ENCODE data around the gene CRTC1. TPM values are rescaled to one million over a fixed set of nuclear protein-coding genes. Genes with fewer than 3 reads are reported as not detected.

Gene CRTC1
- polyA plus RNA-seq, 4 donors, result 5.8 to 20.7 (median 6.7) TPM

DNA sequence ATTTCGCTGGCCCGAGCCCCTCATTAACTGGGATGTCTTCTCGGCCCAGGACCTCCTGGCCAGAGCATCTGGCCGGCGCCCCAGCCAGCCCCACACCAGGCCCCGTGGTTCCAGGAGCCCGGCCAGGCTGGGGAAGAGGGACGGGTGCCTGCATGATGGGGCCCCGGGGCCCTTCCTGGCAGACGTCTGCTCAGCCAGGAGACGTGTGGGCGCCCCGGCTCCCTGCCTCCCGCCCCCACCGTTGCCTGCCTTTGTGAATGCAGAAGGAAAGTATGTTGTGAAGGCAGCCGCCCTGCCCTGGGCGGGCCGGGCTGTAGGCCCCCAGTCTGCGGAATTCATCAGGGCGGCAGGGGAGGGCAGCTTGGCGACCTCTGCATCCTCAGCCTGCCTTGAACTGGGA lies 112.1 kb downstream of the CRTC1 start:
- Histone ChIP-seq H3K36me3 (ENCODE audit: control insufficient read depth in 3 of 3, insufficient read depth in 2 of 3, low read depth in 1 of 3, low read length in 3 of 3) (no peaks in the 10 kb centered on the region), H3K4me1 (ENCODE audit: control insufficient read depth in 3 of 3, insufficient read depth in 2 of 3, low read depth in 1 of 3, low read length in 2 of 3) (peaks cover 0 to 43% (median 0%) of the 10 kb centered on the region in 3 donors), H3K27ac (ENCODE audit: low read depth in 1 of 3, low read length in 2 of 3) (no peak overlapping the region), H3K9me3 (ENCODE audit: control insufficient read depth in 2 of 2, insufficient read depth in 1 of 2, low read depth in 1 of 2, low read length in 1 of 2) (no peaks in the 10 kb centered on the region), H3K4me3 (ENCODE audit: low read depth in 1 of 3, low read length in 3 of 3) (no peak overlapping the region), H3K27me3 (ENCODE audit: control insufficient read depth in 3 of 3, insufficient read depth in 3 of 3, low read length in 3 of 3) (peaks cover 8 to 32% (median 31%) of the 10 kb centered on the region in 3 donors)
- FAIRE-seq (no peak), DNase-seq (peak in 1 of 2 donors; percentile 52)
- 13 to 16% (median 15%) methylated on average over 19 to 21 of the region's 21 CpGs for WGBS, 3 donors

DNA sequence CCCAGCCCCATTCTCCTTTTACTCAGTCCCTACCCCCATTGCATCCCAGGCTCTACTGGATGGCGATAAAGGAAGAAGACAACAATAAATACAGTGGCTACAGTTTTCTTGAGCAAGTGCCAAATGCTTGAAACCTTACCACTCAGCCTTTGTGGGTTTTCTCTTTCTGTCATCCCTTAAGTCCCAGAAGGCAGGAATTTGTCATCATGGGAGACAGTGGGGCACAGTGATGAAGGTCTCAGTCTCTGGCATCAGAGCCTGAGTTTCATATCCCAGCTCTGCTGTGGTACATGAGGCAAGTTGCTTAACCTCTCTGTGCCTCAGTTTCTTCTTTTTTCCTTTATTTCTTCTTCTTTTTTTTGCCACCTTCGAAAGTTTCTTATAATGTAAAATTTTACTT lies 112.8 kb downstream of the CRTC1 start:
- Histone ChIP-seq H3K4me1 (ENCODE audit: control insufficient read depth in 3 of 3, insufficient read depth in 2 of 3, low read depth in 1 of 3, low read length in 2 of 3) (peaks cover 0 to 36% (median 0%) of the 10 kb centered on the region in 3 donors), H3K27ac (ENCODE audit: low read depth in 1 of 3, low read length in 2 of 3) (no peak overlapping the region), H3K27me3 (ENCODE audit: control insufficient read depth in 3 of 3, insufficient read depth in 3 of 3, low read length in 3 of 3) (peaks cover under 1 to 25% (median 24%) of the 10 kb centered on the region in 3 donors), H3K9me3 (ENCODE audit: control insufficient read depth in 2 of 2, insufficient read depth in 1 of 2, low read depth in 1 of 2, low read length in 1 of 2) (no peaks in the 10 kb centered on the region), H3K4me3 (ENCODE audit: low read depth in 1 of 3, low read length in 3 of 3) (no peak overlapping the region), H3K36me3 (ENCODE audit: control insufficient read depth in 3 of 3, insufficient read depth in 2 of 3, low read depth in 1 of 3, low read length in 3 of 3) (no peaks in the 10 kb centered on the region)
- 46 to 70% (median 55%) methylated on average over 2 of the region's 2 CpGs for WGBS, 3 donors
- DNase-seq (no peak), FAIRE-seq (no peak)

DNA sequence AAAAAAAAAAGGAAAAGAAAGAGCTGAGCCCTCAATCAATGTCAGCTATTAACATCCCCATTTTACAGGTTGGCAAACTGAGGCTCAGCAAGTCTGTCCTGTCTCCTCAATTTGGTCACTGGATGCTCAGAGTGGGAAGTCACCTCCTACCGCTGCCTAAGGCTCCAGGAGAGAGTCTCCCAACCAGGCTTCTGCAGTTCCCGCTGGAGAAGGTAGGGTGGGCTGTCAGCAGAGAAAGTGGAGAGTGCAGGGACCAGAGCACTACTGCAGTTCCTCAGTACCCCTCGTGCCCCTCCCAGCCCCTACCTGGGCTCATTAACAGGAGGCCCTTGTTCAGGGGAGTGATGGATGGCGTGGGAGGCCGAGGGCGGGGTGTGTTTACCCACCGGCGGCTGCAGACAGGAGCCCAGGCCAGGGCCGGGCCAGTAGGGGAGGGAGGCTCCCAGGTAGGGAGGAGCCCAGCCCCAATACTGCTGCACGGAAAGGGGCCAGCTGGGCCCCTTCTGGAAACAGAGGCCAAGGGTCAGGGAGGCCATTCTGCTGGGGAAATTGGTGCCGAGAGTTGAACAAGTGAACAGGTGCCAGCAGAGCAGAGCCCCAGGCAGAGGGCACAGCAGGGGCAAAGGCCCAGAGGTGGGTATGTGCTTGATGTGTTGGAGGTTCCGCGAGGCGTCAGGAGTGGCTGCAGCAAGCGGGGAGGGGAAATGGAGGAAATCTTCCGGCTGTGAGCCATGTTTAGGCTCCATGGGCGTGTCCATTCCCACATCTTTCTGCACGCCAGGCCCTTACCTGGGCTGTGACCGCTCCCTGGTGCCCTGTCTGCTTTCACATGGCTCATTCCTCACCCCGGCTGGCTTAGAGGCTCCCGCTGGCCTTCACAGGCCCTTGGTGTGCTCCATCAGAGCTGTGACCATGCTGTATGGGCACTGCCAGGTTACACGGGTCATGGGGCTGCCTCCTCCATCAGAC lies 115.2 kb downstream of the CRTC1 start:
- peaks cover 0 to 12% (median under 1%) of the 10 kb centered on the region in 3 donors for H3K27me3 ChIP-seq (ENCODE audit: control insufficient read depth in 3 of 3, insufficient read depth in 3 of 3, low read length in 3 of 3)
- peak overlapping the region in 1 of 3 donors; percentile 43 for H3K4me3 ChIP-seq (ENCODE audit: low read depth in 1 of 3, low read length in 3 of 3)
- peak overlapping the region in 1 of 3 donors; percentile 62 for H3K27ac ChIP-seq (ENCODE audit: low read depth in 1 of 3, low read length in 2 of 3)
- no peak for FAIRE-seq
- WGBS, 3 donors, result 13 to 36% (median 34%) methylated on average over 19 to 22 of the region's 22 CpGs
- H3K36me3 ChIP-seq (ENCODE audit: control insufficient read depth in 3 of 3, insufficient read depth in 2 of 3, low read depth in 1 of 3, low read length in 3 of 3), result no peaks in the 10 kb centered on the region
- no peaks in the 10 kb centered on the region for H3K9me3 ChIP-seq (ENCODE audit: control insufficient read depth in 2 of 2, insufficient read depth in 1 of 2, low read depth in 1 of 2, low read length in 1 of 2)
- H3K4me1 ChIP-seq (ENCODE audit: control insufficient read depth in 3 of 3, insufficient read depth in 2 of 3, low read depth in 1 of 3, low read length in 2 of 3), result peaks cover 0 to 35% (median 0%) of the 10 kb centered on the region in 3 donors
- peak; percentile 20 to 92 for DNase-seq

DNA sequence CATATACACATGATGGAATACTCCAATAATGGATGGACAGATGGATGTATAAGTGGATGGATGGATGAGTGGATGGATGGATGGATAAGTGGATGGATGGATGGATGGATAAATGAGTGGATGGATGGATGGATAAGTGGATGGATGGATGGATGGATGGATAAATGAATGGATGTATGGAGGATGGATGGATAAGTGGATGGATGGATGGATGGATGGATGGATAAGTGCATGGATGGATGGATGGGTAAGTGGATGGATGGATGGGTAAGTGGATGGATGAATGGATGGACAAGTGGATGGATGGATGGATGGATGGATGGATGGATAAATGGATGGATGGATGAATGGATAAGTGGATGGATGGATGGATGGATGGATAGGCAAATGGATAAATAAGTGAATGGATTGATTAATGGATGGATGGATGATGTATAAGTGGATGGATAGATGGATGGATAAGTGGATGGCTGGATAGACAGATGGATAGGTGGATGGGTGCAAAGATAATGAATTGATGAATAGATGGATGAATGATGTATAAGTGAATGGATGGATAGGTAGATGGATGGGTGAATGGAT lies 116.0 kb downstream of the CRTC1 start:
- DNase-seq, result no peak
- Histone ChIP-seq H3K27me3 (ENCODE audit: control insufficient read depth in 3 of 3, insufficient read depth in 3 of 3, low read length in 3 of 3) (peaks cover 0 to 12% (median 0%) of the 10 kb centered on the region in 3 donors), H3K4me3 (ENCODE audit: low read depth in 1 of 3, low read length in 3 of 3) (peak overlapping the region in 1 of 3 donors; percentile 43), H3K36me3 (ENCODE audit: control insufficient read depth in 3 of 3, insufficient read depth in 2 of 3, low read depth in 1 of 3, low read length in 3 of 3) (no peaks in the 10 kb centered on the region), H3K27ac (ENCODE audit: low read depth in 1 of 3, low read length in 2 of 3) (peak overlapping the region in 1 of 3 donors; percentile 62), H3K4me1 (ENCODE audit: control insufficient read depth in 3 of 3, insufficient read depth in 2 of 3, low read depth in 1 of 3, low read length in 2 of 3) (peaks cover 0 to 35% (median 0%) of the 10 kb centered on the region in 3 donors), H3K9me3 (ENCODE audit: control insufficient read depth in 2 of 2, insufficient read depth in 1 of 2, low read depth in 1 of 2, low read length in 1 of 2) (no peaks in the 10 kb centered on the region)
- FAIRE-seq, result no peak

DNA sequence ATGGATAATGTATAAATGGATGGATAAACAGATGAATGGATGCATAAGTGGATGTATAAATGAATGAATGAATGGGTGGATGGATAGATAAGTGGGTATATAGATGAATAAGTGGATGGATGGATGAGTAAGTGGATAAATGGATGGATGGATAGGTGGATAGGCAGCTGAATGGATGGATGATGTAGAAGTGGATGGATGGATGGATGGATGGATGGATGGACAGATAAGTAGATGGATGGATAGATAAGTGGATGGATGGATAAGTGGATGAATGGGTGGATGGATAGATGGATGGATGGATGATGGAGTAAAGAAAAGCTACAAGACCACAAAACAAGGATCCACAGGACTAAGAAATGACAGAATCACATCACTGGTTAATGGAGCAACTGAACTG lies 116.6 kb downstream of the CRTC1 start:
- Histone ChIP-seq H3K9me3 (ENCODE audit: control insufficient read depth in 2 of 2, insufficient read depth in 1 of 2, low read depth in 1 of 2, low read length in 1 of 2) (no peaks in the 10 kb centered on the region), H3K4me3 (ENCODE audit: low read depth in 1 of 3, low read length in 3 of 3) (no peak overlapping the region), H3K27ac (ENCODE audit: low read depth in 1 of 3, low read length in 2 of 3) (no peak overlapping the region), H3K4me1 (ENCODE audit: control insufficient read depth in 3 of 3, insufficient read depth in 2 of 3, low read depth in 1 of 3, low read length in 2 of 3) (peaks cover 0 to 35% (median 0%) of the 10 kb centered on the region in 3 donors), H3K36me3 (ENCODE audit: control insufficient read depth in 3 of 3, insufficient read depth in 2 of 3, low read depth in 1 of 3, low read length in 3 of 3) (no peaks in the 10 kb centered on the region), H3K27me3 (ENCODE audit: control insufficient read depth in 3 of 3, insufficient read depth in 3 of 3, low read length in 3 of 3) (peaks cover 0 to 12% (median 0%) of the 10 kb centered on the region in 3 donors)
- FAIRE-seq, result no peak
- no peak for DNase-seq

DNA sequence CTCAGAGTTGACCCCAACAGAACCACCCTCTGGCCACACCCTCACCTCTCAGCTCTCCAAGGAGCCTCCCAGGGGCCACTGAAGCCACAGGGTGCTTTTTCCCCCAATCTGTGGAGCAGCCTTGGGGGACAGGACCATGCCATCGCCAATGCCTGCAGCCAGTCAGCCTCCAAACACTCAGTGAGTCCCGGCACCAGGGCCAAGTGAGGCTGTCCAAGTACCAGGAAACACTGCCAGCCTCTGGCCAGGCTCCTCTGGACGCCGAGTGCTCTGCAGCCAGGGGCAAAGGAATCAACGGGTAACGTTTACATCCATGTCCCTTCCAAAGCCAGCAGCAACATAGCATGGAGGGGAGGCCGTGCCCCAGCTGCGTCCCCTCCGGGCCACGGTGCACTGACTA lies 117.2 kb downstream of the CRTC1 start:
- Histone ChIP-seq H3K27me3 (ENCODE audit: control insufficient read depth in 3 of 3, insufficient read depth in 3 of 3, low read length in 3 of 3) (peaks cover 0 to 12% (median 0%) of the 10 kb centered on the region in 3 donors), H3K36me3 (ENCODE audit: control insufficient read depth in 3 of 3, insufficient read depth in 2 of 3, low read depth in 1 of 3, low read length in 3 of 3) (no peaks in the 10 kb centered on the region), H3K4me3 (ENCODE audit: low read depth in 1 of 3, low read length in 3 of 3) (no peak overlapping the region), H3K27ac (ENCODE audit: low read depth in 1 of 3, low read length in 2 of 3) (no peak overlapping the region), H3K9me3 (ENCODE audit: control insufficient read depth in 2 of 2, insufficient read depth in 1 of 2, low read depth in 1 of 2, low read length in 1 of 2) (no peaks in the 10 kb centered on the region), H3K4me1 (ENCODE audit: control insufficient read depth in 3 of 3, insufficient read depth in 2 of 3, low read depth in 1 of 3, low read length in 2 of 3) (peaks cover 0 to 31% (median 0%) of the 10 kb centered on the region in 3 donors)
- DNase-seq, result no peak
- no peak for FAIRE-seq
- WGBS, 3 donors, result 70 to 86% (median 77%) methylated on average over 10 of the region's 10 CpGs

DNA sequence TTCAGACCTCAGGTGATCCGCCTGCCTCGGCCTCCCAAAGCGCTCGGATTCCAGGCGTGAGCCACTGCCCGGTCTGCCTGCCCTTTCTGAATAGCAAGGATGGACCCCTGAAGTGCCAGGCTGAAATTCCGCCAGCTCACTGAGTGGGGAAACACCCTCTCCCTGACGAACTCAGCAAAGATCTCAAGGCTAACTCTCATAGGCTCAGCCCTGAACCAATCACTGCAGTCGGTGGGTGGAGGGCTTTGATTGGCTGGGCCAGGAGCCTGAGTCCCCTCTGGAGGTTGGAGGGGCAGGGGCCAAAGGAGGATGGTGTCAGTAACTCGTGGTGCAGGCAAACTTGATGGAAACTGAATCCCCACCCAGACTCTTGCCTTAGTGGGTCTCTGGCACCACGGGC lies 118.9 kb downstream of the CRTC1 start:
- no peak overlapping the region for H3K4me3 ChIP-seq (ENCODE audit: low read depth in 1 of 3, low read length in 3 of 3)
- no peak for DNase-seq
- WGBS, 3 donors, result 72 to 78% (median 72%) methylated on average over 11 of the region's 11 CpGs
- H3K4me1 ChIP-seq (ENCODE audit: control insufficient read depth in 3 of 3, insufficient read depth in 2 of 3, low read depth in 1 of 3, low read length in 2 of 3), result peaks cover 0 to 18% (median 0%) of the 10 kb centered on the region in 3 donors
- no peaks in the 10 kb centered on the region for H3K36me3 ChIP-seq (ENCODE audit: control insufficient read depth in 3 of 3, insufficient read depth in 2 of 3, low read depth in 1 of 3, low read length in 3 of 3)
- H3K27me3 ChIP-seq (ENCODE audit: control insufficient read depth in 3 of 3, insufficient read depth in 3 of 3, low read length in 3 of 3), result peaks cover 0 to 10% (median 0%) of the 10 kb centered on the region in 3 donors
- no peaks in the 10 kb centered on the region for H3K9me3 ChIP-seq (ENCODE audit: control insufficient read depth in 2 of 2, insufficient read depth in 1 of 2, low read depth in 1 of 2, low read length in 1 of 2)
- no peak overlapping the region for H3K27ac ChIP-seq (ENCODE audit: low read depth in 1 of 3, low read length in 2 of 3)
- no peak for FAIRE-seq

DNA sequence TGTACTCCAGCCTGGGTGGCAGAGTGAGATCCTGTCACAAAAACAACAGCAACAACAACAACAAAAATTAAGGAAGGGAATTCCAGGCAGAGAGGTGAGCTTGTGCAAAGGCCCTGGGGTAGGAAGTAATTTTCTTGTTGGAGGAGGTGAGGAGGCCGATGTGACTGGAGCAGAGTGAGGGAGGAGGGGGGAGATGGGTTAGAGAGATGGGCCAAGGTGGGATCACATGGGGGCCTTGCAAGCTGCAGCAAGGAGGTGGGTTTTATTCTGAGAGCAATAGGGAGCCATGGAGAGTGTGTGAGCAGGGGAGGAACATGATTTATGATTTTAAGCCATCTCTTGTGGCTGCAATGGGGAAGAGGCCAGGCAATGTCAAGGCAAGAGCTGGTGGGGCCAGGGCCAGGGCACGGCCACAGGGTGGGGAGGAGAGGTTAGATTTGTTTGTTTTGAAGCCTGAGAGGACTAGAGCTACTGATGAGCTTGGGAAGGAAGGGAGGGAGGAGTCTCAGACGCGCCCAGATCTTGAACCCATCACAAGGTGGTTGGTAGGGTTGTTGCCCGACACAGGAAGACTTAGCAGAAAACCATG lies 120.2 kb downstream of the CRTC1 start:
- no peak overlapping the region for H3K27ac ChIP-seq (ENCODE audit: low read depth in 1 of 3, low read length in 2 of 3)
- no peaks in the 10 kb centered on the region for H3K36me3 ChIP-seq (ENCODE audit: control insufficient read depth in 3 of 3, insufficient read depth in 2 of 3, low read depth in 1 of 3, low read length in 3 of 3)
- peaks cover 0 to 7% (median 3%) of the 10 kb centered on the region in 3 donors for H3K27me3 ChIP-seq (ENCODE audit: control insufficient read depth in 3 of 3, insufficient read depth in 3 of 3, low read length in 3 of 3)
- H3K9me3 ChIP-seq (ENCODE audit: control insufficient read depth in 2 of 2, insufficient read depth in 1 of 2, low read depth in 1 of 2, low read length in 1 of 2), result no peaks in the 10 kb centered on the region
- 91% methylated on average over 5 of the region's 5 CpGs for WGBS, 3 donors
- no peak overlapping the region for H3K4me3 ChIP-seq (ENCODE audit: low read depth in 1 of 3, low read length in 3 of 3)
- FAIRE-seq (no peak), DNase-seq (no peak)
- peaks cover 0 to 7% (median 0%) of the 10 kb centered on the region in 3 donors for H3K4me1 ChIP-seq (ENCODE audit: control insufficient read depth in 3 of 3, insufficient read depth in 2 of 3, low read depth in 1 of 3, low read length in 2 of 3)

All from small intestine (tissue), 7 donors.